A172 (cell line): ENCODE data around the gene HOXA4. TPM values are rescaled to one million over a fixed set of nuclear protein-coding genes. Genes with fewer than 3 reads are reported as not detected.

Experiments used
- DNase-seq: peaks from one replicate; pipeline ENCODE4 v3.0.0-alpha.2; 2015; ENCODE audit warnings: low spot score
- total RNA-seq: library from RNA; depleted of rRNA; stranded (reverse); fragments of >200 nt; shearing (Covaris generic); gene quantifications from 2 replicates; pipeline ENCODE4 v1.2.3, GENCODE V29; 2014; rRNA removed

HOXA4 gene
- total RNA-seq, 1 experiment from 2014 or later = 2.0 TPM

DNA sequence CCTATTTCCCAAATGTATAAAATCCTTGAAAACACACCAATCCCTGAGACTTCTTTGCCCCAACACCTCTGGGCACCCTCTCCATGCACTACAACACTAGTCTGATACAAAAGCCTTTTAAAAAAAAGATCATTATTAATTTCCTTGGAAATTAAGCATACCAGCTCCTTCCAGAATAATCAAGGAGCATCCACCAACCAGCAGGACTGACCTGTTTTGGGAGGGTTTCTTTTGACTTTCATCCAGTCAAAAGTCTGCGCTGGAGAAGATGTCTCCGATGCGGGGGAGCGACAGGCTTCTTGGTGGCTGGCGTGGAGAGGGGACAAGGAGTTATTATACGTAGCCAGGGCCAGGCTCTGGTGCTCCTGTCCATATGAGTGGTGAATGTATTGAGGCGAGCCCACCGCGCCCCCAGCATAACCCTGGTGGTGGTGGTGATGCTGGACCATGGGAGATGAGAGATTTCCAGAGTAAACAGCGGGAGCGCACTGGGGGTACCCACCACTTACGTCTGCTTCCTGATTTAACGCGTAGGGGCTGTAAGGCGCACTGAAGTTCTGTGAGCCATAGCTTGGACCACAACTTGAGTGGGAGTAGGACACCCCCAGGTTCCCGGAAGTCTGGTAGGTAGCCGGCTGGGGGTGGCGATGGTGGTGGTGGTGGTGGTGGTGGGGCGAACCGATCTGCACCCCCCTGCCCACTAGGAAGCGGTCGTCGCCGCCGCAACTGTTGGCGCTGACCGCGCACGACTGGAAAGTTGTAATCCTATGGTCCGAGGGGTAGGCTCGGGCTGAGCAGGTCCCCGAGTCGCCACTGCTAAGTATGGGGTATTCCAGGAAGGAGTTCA lies 35.3 kb downstream of the HOXA4 start:
- no peak for DNase-seq

DNA sequence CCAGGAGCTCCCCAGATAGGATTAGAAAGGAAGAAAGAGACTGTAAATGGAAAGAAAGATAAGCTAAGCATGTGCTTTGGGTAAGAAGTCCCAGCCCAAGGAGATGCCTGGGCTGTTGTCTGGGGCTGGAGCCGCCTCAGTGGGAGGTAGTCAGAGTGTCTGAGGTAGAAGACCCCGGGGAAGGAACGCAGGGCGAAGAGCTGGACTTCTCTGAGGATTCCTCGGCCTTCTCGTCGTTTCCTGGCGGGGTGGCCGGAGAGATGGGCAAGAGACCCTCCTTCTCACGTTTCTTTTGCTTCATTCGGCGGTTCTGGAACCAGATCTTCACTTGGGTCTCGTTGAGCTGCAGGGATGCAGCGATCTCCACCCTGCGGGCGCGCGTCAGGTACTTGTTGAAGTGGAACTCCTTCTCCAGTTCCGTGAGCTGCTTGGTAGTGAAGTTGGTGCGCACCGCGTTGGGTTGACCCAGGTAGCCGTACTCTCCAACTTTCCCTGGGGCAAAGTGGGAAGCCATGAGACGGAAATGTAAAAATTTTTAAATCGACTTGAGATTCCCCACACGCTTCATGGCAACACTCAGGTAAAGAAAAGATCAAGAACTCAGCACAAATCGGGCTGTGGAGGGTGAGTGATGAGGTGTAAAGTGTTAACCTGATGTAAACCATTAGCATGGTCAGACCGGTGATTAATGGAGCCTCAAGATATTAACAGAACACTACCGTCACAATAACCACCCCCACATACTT lies 36.1 kb downstream of the HOXA4 start:
- DNase-seq = no peak

DNA sequence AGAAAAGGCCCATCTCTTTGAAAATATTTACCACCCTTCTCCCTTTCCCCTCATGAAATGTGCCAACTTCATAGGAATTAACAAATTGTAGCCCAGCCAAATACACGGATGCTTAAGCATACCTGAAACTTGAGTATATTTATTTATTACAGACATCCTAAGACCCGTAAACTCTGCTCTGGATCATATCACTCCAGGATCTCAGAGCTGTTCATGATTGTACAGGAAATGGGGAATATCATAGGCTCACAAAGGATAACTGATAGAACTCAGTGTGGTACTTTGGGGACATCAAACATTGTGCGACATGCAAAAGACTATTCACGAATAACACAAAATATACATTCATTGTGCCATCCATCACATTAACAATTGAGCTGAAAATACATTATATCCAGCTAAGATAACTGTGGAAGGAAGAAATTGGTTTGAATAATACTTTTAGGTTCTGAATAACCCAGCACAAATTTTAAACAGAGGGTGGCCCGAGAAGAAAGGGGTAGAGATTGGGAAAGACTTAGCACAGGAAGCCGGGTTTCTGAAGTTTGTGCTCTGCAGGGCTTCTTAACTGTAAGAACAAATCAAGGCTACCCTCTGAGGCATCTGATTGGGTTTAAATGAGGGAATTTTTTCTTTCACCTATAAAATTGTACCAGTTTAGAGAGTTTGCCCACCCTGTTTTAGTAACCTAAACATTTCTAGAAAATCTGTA lies 37.2 kb downstream of the HOXA4 start:
- DNase-seq = no peak

GRCh38 chr7:27092819-27093110 lies 37.8 kb downstream of the HOXA4 start:
- no peak for DNase-seq

DNA sequence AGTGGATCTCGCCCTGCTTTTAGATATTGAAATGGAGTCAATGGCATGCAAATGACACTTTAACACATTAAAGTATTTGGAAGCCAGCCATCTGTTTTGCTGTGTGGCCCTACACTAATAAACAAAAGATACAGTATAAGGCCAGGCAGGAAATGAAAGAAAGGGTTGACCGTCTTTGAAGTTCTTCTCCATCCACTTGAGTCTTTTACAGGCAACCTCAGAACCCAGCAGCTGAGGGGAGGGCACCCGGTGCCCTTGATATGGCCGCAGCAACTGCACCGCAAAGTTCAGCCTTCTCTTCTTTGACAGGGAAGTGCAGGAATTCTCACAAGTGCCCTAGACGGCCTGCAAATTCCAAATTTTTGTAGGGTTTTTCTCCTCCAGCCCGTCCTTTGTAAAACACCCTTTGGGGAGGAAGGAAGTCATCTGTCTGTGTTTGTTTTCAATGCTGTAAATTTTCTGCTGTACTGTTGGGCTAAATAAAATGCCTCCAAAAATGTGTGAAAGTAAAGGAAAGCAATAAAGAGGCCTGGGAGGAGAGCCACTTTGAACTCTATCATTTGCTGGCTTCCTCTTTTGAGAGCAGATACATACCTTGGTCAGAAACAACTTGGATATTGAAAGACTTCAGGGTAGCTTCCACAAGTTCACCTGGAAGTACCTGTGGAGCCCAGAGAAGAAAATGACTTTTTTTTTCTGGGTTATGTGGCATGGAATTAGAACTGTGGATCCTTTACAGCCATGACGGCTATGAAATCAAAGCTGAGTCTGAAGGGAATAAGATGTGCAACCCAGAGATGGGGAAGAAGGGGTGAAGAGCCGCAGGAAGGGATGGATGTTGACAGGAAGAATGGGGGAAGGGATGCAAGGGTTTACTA lies 38.4 kb downstream of the HOXA4 start:
- no peak for DNase-seq

GRCh38 chr7:27091105-27091504 lies 39.5 kb downstream of the HOXA4 start:
- no peak for DNase-seq

- DNase-seq = no peak
Observed at GRCh38 chr7:27088002-27088922, 42.3 kb downstream of the HOXA4 start.

DNA sequence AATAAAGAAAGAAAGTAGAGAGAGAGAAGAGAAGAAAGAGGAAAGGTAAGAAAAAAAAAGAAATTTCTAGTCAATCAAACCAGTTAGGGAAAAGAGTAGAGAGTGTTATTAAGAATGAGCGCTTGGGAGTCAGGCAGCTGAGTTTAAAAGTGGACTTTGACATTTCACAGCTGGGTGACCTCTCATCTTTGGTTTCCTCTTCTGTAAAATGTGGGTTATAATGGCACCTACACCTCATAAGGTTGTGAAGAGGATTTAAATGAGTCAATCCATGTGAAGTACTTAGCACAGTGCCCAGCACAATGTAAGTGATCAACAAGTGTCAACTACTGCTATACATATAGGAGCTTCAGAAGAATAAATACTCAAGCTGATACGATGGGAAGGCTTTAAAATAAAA lies 46.9 kb downstream of the HOXA4 start:
- DNase-seq = no peak

DNA sequence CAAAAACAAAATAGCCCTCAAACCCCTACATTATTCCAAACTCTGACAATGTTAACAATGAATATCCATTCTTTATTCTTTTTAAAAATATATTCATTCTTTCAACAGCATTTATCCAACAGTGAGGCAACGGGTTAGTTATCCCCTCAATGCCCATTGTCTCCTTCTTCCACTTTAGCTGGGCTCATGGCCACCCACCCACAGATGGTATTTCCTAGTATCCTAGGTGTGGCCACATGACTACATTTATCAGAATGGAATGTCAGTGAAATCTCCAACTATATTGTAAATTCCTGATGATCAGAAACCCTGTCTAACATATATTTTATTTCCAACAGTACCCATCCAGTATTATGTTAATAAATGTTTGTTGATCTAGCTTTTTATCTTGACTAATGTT lies 48.4 kb downstream of the HOXA4 start:
- DNase-seq = peak; percentile 25

GRCh38 chr7:27080844-27081436 lies 49.6 kb downstream of the HOXA4 start:
- DNase-seq = peak; percentile 37

DNA sequence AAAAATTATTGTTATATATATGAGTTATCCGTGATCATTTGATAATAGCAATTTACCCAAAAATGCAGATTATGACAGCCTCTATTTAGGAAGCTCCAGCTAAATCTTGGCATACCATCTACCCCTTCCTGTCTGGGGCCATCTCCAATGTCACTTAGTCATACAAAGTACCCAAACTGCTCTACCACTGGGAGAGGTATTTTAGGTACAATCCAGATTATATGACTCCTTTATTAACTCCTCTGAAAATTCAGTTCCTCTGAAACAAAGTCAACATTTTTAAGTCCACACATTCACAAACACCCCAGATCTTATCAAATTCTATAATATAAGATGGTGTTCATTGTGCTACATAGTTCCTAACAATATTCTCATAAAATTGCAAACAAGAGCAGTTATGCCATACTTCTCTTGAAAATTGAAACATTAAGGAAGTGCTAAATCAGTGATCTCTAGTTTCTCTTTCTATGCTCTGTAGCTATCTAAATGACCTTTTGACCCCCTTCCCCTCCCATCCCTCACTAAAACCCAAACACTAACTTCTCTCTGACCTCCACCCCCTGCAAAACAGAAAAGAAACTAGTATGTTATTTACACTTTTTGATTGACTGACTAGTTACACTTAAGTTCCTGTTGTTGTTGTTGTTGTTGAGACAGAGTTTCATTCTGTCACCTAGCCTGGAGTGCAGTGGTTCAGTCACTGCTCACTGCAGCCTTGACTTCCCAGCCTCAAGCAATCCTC lies 51.2 kb downstream of the HOXA4 start:
- DNase-seq = no peak

DNA sequence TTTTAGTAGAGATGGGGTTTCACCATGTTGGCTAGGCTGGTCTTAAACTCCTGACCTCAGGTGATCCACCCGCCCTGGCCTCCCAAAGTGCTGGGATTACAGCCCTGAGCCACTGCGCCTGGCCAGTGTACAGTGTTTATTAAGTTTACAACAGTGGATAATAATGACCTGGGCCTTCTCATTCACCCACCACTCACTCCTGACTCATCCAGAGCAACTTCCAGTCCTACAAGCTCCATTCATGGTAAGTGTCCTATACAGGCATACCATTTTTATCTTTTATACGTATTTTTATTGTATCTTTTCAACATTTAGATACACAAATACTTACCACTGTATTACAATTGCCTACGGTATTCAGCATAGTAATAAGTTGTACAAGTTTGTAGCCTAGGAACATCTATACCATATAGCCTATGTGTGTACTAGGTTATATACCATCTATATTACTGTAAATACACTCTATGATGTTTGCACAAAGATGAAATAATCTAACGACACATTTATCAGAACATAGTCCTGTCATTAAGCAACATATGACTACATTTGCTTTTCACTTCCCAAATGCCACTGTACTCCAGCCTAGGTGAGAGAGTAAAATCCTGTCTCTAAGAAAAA lies 51.8 kb downstream of the HOXA4 start:
- no peak for DNase-seq

Other genes starting within 250 kb of the HOXA4 start
- 0.34 TPM in 1 of 2 replicates, not detected in the other for gene HOXA1, start 34.8 kb downstream of the HOXA4 start, total RNA-seq
- 0.17 TPM in 1 of 2 replicates, not detected in the other for gene HOXA2, start 28.1 kb downstream of the HOXA4 start, total RNA-seq
- 0.98 and 1.9 TPM in 2 replicates for gene HOXA5, start 12.9 kb upstream of the HOXA4 start, total RNA-seq
- gene HOXA6, start 17.0 kb upstream of the HOXA4 start, total RNA-seq = 0.48 TPM in 1 of 2 replicates, not detected in the other
- gene HOXA3, start 21.8 kb upstream of the HOXA4 start, total RNA-seq = 0.07 and 0.41 TPM in 2 replicates
- gene HOXA7, start 25.9 kb upstream of the HOXA4 start, total RNA-seq = not detected in 2 replicates
- 74.8 and 88.6 TPM in 2 replicates for gene HOXA9, start 34.8 kb upstream of the HOXA4 start, total RNA-seq
- gene HOXA10, start 43.6 kb upstream of the HOXA4 start, total RNA-seq = 26.4 and 30.7 TPM in 2 replicates
- 1.2 TPM in 2 replicates for gene HOXA11, start 54.5 kb upstream of the HOXA4 start, total RNA-seq
- 3.2 and 4.7 TPM in 2 replicates for gene HOXA13, start 69.3 kb upstream of the HOXA4 start, total RNA-seq
- not detected in 2 replicates for gene EVX1, start 112.0 kb upstream of the HOXA4 start, total RNA-seq